ENCODE results near the gene APP.
"Not testable (repeated sequence)": the region's sequence is repeated elsewhere in the genome, so short reads cannot be mapped to it uniquely, and the experiment has no call there.

APP gene

GRCh38 chr21:26085882-26086281 lies 84.7 kb downstream of the APP start:
- DNase-seq (ENCODE audit: insufficient read length, low spot score) = no peak
- FAIRE-seq = no peak
- no peak for TF ChIP-seq CTCF (IDR thresholded peaks at IDR 0.05; ENCODE audit: insufficient read depth, missing control alignments)

GRCh38 chr21:26085127-26085526 lies 85.4 kb downstream of the APP start:
- no peak for DNase-seq (ENCODE audit: insufficient read length, low spot score)
- TF ChIP-seq CTCF (IDR thresholded peaks at IDR 0.05; ENCODE audit: insufficient read depth, missing control alignments) = no peak
- FAIRE-seq = no peak

GRCh38 chr21:26082549-26082948 lies 88.0 kb downstream of the APP start:
- no peak for FAIRE-seq
- DNase-seq (ENCODE audit: insufficient read length, low spot score) = no peak
- no peak for TF ChIP-seq CTCF (IDR thresholded peaks at IDR 0.05; ENCODE audit: insufficient read depth, missing control alignments)

- not testable (repeated sequence) for FAIRE-seq; DNase-seq (ENCODE audit: insufficient read length, low spot score)
These were observed 89.3 kb downstream of the APP start for GRCh38 chr21:26081175-26081760.

- no peak for FAIRE-seq
- no peak for TF ChIP-seq CTCF (IDR thresholded peaks at IDR 0.05; ENCODE audit: insufficient read depth, missing control alignments)
- no peak for DNase-seq (ENCODE audit: insufficient read length, low spot score)
These were observed 90.4 kb downstream of the APP start for GRCh38 chr21:26080211-26080610.

GRCh38 chr21:26079366-26079765 lies 91.2 kb downstream of the APP start:
- no peak for TF ChIP-seq CTCF (IDR thresholded peaks at IDR 0.05; ENCODE audit: insufficient read depth, missing control alignments)
- DNase-seq (ENCODE audit: insufficient read length, low spot score) = no peak
- no peak for FAIRE-seq

GRCh38 chr21:26077521-26077920 lies 93.0 kb downstream of the APP start:
- DNase-seq (ENCODE audit: insufficient read length, low spot score) (peak; percentile 53), FAIRE-seq (no peak)

More at GRCh38 chr21:26077521-26077920, 93.0 kb downstream of the APP start:
- no peak for TF ChIP-seq CTCF (IDR thresholded peaks at IDR 0.05; ENCODE audit: insufficient read depth, missing control alignments)

Data from D721Med (cell line).